IMR-90 (cell line): Measurements from ENCODE around the gene ARHGAP15.

Experiments used
- CEBPB ChIP-seq: IDR thresholded peaks from 2 replicates; pipeline ENCODE4 v1.6.1; 2012; ENCODE audit warnings: low read depth, low read length, improper control_type of control experiment
- CHD1 ChIP-seq: IDR thresholded peaks from 2 replicates; pipeline ENCODE4 v1.6.1; 2012; ENCODE audit warnings: low read depth, low read length, improper control_type of control experiment
- CTCF ChIP-seq: conservative IDR thresholded peaks from 2 replicates; pipeline ENCODE4 v1.5.1; 2012; ENCODE audit warnings: mild to moderate bottlenecking, low read depth, low read length, improper control_type of control experiment
- ELK1 ChIP-seq: fragments of 150-350 bp; IDR thresholded peaks from 2 replicates; pipeline ENCODE4 v1.6.1; 2016; ENCODE audit warnings: low read depth, mild to moderate bottlenecking, low read length, moderate library complexity, borderline replicate concordance
- FOS ChIP-seq: fragments of 150-350 bp; IDR thresholded peaks from 2 replicates; pipeline ENCODE4 v1.6.1; 2016; ENCODE audit warnings: low read depth, low read length
- MAFK ChIP-seq: IDR thresholded peaks from 2 replicates; pipeline ENCODE4 v1.6.1; 2012; ENCODE audit warnings: low read depth, low read length, improper control_type of control experiment
- MAZ ChIP-seq: IDR thresholded peaks from 2 replicates; pipeline ENCODE4 v1.6.1; 2012; ENCODE audit warnings: low read depth, mild to moderate bottlenecking, low read length, improper control_type of control experiment, moderate library complexity, borderline replicate concordance
- NFE2L2 ChIP-seq: fragments of 150-350 bp; IDR thresholded peaks from 2 replicates; pipeline ENCODE4 v1.6.1; 2016; ENCODE audit warnings: low read depth, mild to moderate bottlenecking, low read length
- POLR2A ChIP-seq: IDR thresholded peaks from 2 replicates; pipeline ENCODE4 v1.6.1; 2012; ENCODE audit warnings: mild to moderate bottlenecking, low read depth, low read length
- RAD21 ChIP-seq: IDR thresholded peaks from 2 replicates; pipeline ENCODE4 v1.6.1; 2012; ENCODE audit warnings: low read length, improper control_type of control experiment
- RCOR1 ChIP-seq: IDR thresholded peaks from 2 replicates; pipeline ENCODE4 v1.6.1; 2012; ENCODE audit warnings: mild to moderate bottlenecking, low read length, improper control_type of control experiment; ENCODE audit not compliant: insufficient replicate concordance
- RFX5 ChIP-seq: IDR thresholded peaks from 2 replicates; pipeline ENCODE4 v1.8.0; 2012; ENCODE audit warnings: low read depth, mild to moderate bottlenecking, low read length, moderate library complexity
- SMC3 ChIP-seq: fragments of 150-350 bp; IDR thresholded peaks from 2 replicates; pipeline ENCODE4 v1.6.1; 2016; ENCODE audit warnings: low read depth, mild to moderate bottlenecking, antibody characterized with exemption, low read length, moderate library complexity
- USF2 ChIP-seq: fragments of 150-350 bp; IDR thresholded peaks from 2 replicates; pipeline ENCODE4 v1.6.1; 2017; ENCODE audit warnings: mild to moderate bottlenecking, antibody characterized with exemption, low read length, low read depth

GRCh38 chr2:143083636-143084035 is 45.6 kb upstream of the ARHGAP15 start:
- TF ChIP-seq POLR2A (no peak), CTCF (no peak), MAFK (no peak), RCOR1 (no peak), CEBPB (peak; percentile 63; the same call in 1 of the 2 replicates), MAZ (no peak), RAD21 (no peak), SMC3 (no peak), RFX5 (no peak), NFE2L2 (no peak), CHD1 (no peak), ELK1 (no peak), USF2 (no peak), FOS (peak; percentile 46; the same call in 1 of the 2 replicates)
